ENCODE results near the gene LDHD. TPM values are rescaled to one million over a fixed set of nuclear protein-coding genes. Genes with fewer than 3 reads are reported as not detected.
"Not testable (repeated sequence)": the region's sequence is repeated elsewhere in the genome, so short reads cannot be mapped to it uniquely, and the experiment has no call there.

The LDHD gene
- polyA plus RNA-seq, 3 donors: 4.3 to 7.3 (median 6.8) TPM

GRCh38 chr16:75104836-75105235, 11.7 kb downstream of the LDHD start:
- no peak for DNase-seq (ENCODE audit: extremely low read depth in 1 of 11, low read depth in 9 of 11, low spot score in 4 of 11)

GRCh38 chr16:75103994-75104393, 12.6 kb downstream of the LDHD start:
- DNase-seq (ENCODE audit: extremely low read depth in 1 of 11, low read depth in 9 of 11, low spot score in 4 of 11): no peak

- DNase-seq (ENCODE audit: extremely low read depth in 1 of 11, low read depth in 9 of 11, low spot score in 4 of 11): no peak
Measured at GRCh38 chr16:75102595-75102994, 14.0 kb downstream of the LDHD start.

GRCh38 chr16:75101635-75102034, 14.9 kb downstream of the LDHD start:
- DNase-seq (ENCODE audit: extremely low read depth in 1 of 11, low read depth in 9 of 11, low spot score in 4 of 11): no peak

- DNase-seq (ENCODE audit: extremely low read depth in 1 of 11, low read depth in 9 of 11, low spot score in 4 of 11): no peak
Measured at GRCh38 chr16:75100603-75100990, 16.0 kb downstream of the LDHD start.

GRCh38 chr16:75099738-75100602, 16.6 kb downstream of the LDHD start:
- peak in 1 of 11 donors; percentile 26 for DNase-seq (ENCODE audit: extremely low read depth in 1 of 11, low read depth in 9 of 11, low spot score in 4 of 11)

GRCh38 chr16:75099075-75099667, 17.4 kb downstream of the LDHD start:
- DNase-seq (ENCODE audit: extremely low read depth in 1 of 11, low read depth in 9 of 11, low spot score in 4 of 11): no peak

GRCh38 chr16:75097941-75098901, 18.4 kb downstream of the LDHD start:
- no peak for DNase-seq (ENCODE audit: extremely low read depth in 1 of 11, low read depth in 9 of 11, low spot score in 4 of 11)

GRCh38 chr16:75097191-75097761, 19.3 kb downstream of the LDHD start:
- no peak for DNase-seq (ENCODE audit: extremely low read depth in 1 of 11, low read depth in 9 of 11, low spot score in 4 of 11)

GRCh38 chr16:75096656-75097055, 19.9 kb downstream of the LDHD start:
- DNase-seq (ENCODE audit: extremely low read depth in 1 of 11, low read depth in 9 of 11, low spot score in 4 of 11): peak in 4 of 11 donors; percentile 24 to 41 (median 35)

GRCh38 chr16:75095204-75095621, 21.4 kb downstream of the LDHD start:
- no peak for DNase-seq (ENCODE audit: extremely low read depth in 1 of 11, low read depth in 9 of 11, low spot score in 4 of 11)

GRCh38 chr16:75093598-75094540, 22.7 kb downstream of the LDHD start:
- no peak for DNase-seq (ENCODE audit: extremely low read depth in 1 of 11, low read depth in 9 of 11, low spot score in 4 of 11)

- no peak for DNase-seq (ENCODE audit: extremely low read depth in 1 of 11, low read depth in 9 of 11, low spot score in 4 of 11)
Measured at GRCh38 chr16:75092777-75093176, 23.8 kb downstream of the LDHD start.

- DNase-seq (ENCODE audit: extremely low read depth in 1 of 11, low read depth in 9 of 11, low spot score in 4 of 11): not testable (repeated sequence)
Measured at GRCh38 chr16:75091619-75092018, 25.0 kb downstream of the LDHD start.

- not testable (repeated sequence) for DNase-seq (ENCODE audit: extremely low read depth in 1 of 11, low read depth in 9 of 11, low spot score in 4 of 11)
Measured at GRCh38 chr16:75090899-75091298, 25.7 kb downstream of the LDHD start.

GRCh38 chr16:75089486-75090202, 26.9 kb downstream of the LDHD start:
- no peak for DNase-seq (ENCODE audit: extremely low read depth in 1 of 11, low read depth in 9 of 11, low spot score in 4 of 11)

- no peak for DNase-seq (ENCODE audit: extremely low read depth in 1 of 11, low read depth in 9 of 11, low spot score in 4 of 11)
Measured at GRCh38 chr16:75088934-75089333, 27.6 kb downstream of the LDHD start.
